Embryonic facial prominence (tissue), 1 donor: ENCODE measurements around the gene MVP.
"Not testable (repeated sequence)": the region's sequence is repeated elsewhere in the genome, so short reads cannot be mapped to it uniquely, and the experiment has no call there.

Source experiments
- DNase-seq: peaks from one replicate; pipeline ENCODE4 v3.0.0-alpha.2; 2016; ENCODE audit errors: extremely low spot score

The MVP gene

GRCh38 chr16:29820271-29820701 lies at the start of gene MVP:
Gene MVP, plus strand, starts transcription at chr16:29820462. Its CDS starts 10,088 bp downstream, at chr16:29830550.
- no peak for DNase-seq

GRCh38 chr16:29772330-29772729 lies 47.9 kb upstream of the MVP start:
- DNase-seq: not testable (repeated sequence)

- no peak for DNase-seq
Observed at GRCh38 chr16:29774730-29775129, 45.5 kb upstream of the MVP start.

- DNase-seq: no peak
Observed at GRCh38 chr16:29775742-29776408, 44.4 kb upstream of the MVP start.

GRCh38 chr16:29777576-29778350 lies 42.5 kb upstream of the MVP start, which contains the start of gene ZG16:
Gene ZG16, plus strand, starts transcription at chr16:29778256. Its CDS starts 1,011 bp downstream, at chr16:29779267.
- no peak for DNase-seq

GRCh38 chr16:29779474-29779873 lies 40.8 kb upstream of the MVP start:
- DNase-seq: no peak

GRCh38 chr16:29783094-29783953 lies 36.9 kb upstream of the MVP start:
- DNase-seq: not testable (repeated sequence)

GRCh38 chr16:29784157-29784556 lies 36.1 kb upstream of the MVP start:
- no peak for DNase-seq

GRCh38 chr16:29784901-29785500 lies 35.3 kb upstream of the MVP start:
- DNase-seq: no peak

- not testable (repeated sequence) for DNase-seq
Observed at GRCh38 chr16:29787155-29787554, 33.1 kb upstream of the MVP start.

GRCh38 chr16:29789775-29790182 lies 30.5 kb upstream of the MVP start:
- DNase-seq: no peak

GRCh38 chr16:29790183-29790948 lies 29.9 kb upstream of the MVP start, which contains the start of gene KIF22:
Gene KIF22, plus strand, starts transcription at chr16:29790751. Its CDS starts 9 bp downstream, at chr16:29790760.
- DNase-seq: peak; percentile 96

- DNase-seq: no peak
Observed at GRCh38 chr16:29790949-29791844, 29.1 kb upstream of the MVP start.

GRCh38 chr16:29791845-29792807 lies 28.1 kb upstream of the MVP start:
- DNase-seq: no peak

- DNase-seq: not testable (repeated sequence)
Observed at GRCh38 chr16:29793153-29793552, 27.1 kb upstream of the MVP start.

GRCh38 chr16:29794231-29794710 lies 26.0 kb upstream of the MVP start:
- no peak for DNase-seq

- DNase-seq: no peak
Observed at GRCh38 chr16:29802416-29802935, 17.8 kb upstream of the MVP start.

- DNase-seq: no peak
Observed at GRCh38 chr16:29804020-29804419, 16.2 kb upstream of the MVP start.
